Erythroblast (primary cell): ENCODE measurements around the gene ZNF436.

Experiments
- GATA1 ChIP-seq: IDR thresholded peaks from 2 replicates; pipeline ENCODE4 v1.6.1; 2011; ENCODE audit warnings: low read depth, mild to moderate bottlenecking, control low read depth, low read length, moderate library complexity
- POLR2A ChIP-seq: IDR thresholded peaks from 2 replicates; pipeline ENCODE4 v1.6.1; 2011; ENCODE audit warnings: mild to moderate bottlenecking, low read length

DNA sequence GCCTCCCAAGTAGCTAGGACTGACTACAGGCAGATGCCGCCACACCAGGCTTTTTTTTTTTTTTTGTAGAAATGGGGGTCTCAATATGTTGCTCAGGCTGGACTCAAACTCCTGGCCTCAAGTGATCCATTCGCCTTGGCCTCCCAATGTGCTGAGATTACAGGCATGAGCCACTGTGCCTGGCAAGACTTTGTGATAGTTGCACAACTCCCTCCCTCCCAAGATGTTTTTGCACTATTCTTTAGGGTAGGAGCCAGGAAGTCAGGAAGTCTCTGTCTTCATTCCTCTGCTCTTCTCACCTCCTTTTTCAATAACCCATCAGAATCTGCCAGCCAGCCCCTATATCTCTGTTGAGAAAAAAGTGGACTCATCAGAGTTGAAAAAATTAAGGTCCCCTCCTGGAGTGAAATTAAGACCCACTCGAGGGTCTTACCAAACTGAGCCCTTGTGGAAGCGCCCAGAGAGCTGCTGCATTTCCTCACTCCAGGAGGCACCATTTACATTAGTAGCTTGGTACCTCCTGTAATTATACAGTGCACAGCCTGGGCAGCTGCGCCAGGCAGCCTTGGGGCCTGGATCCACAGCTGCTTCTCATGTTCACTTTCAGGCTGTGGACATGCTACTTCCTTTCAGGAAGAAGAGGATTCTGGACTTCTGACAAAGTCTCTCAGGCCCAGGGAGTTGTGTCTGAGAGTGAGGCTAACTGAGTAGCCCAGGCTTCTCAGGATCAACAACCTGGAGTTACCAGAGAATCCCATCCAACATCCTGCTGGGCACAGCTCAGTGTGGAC lies 30.9 kb upstream of the ZNF436 start:
- TF ChIP-seq GATA1: no peak
- no peak for TF ChIP-seq POLR2A
